ENCODE data around the gene NEU2. TPM values are rescaled to one million over a fixed set of nuclear protein-coding genes. Genes with fewer than 3 reads are reported as not detected.
A peak's percentile ranks its signal among the peaks of the same experiment; 100 is the strongest.

The NEU2 gene
- total and polyA plus RNA-seq, 11 donors, result not detected

DNA sequence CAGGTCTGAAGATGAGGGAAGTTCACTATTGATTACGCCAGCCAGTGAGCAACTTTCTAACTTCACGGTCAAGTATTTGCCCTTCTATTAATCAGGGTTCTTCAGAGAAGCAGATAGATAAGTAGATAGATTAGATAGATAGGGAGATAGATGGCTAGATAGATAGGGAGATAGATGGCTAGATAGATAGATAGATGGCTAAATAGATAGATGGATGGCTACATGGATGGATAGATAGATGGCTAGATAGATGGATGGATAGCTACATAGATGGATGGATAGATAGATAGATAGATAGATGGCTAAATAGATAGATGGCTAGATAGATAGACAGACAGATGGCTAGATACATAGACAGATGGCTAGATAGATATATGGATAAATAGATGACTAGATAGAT, 22.9 kb downstream of the NEU2 start:
- WGBS, 4 donors, result 90 to 100% (median 95%) methylated on average over 2 of the region's 2 CpGs
- H3K36me3 ChIP-seq, result no peaks in the 10 kb centered on the region
- peaks cover 0 to 38% (median 21%) of the 10 kb centered on the region in 12 donors for H3K4me1 ChIP-seq
- H3K9me3 ChIP-seq, result no peaks in the 10 kb centered on the region
- peaks cover 0 to 16% (median 0%) of the 10 kb centered on the region in 9 donors for H3K27me3 ChIP-seq
- no peak for ATAC-seq
- TF ChIP-seq POLR2A (IDR thresholded peaks at IDR 0.05) (no peak), CTCF (IDR thresholded peaks at IDR 0.05) (no peak)
- H3K4me3 ChIP-seq, result no peak overlapping the region
- H3K27ac ChIP-seq, result no peak overlapping the region
- intact Hi-C loops (cut with DNase I), result loop anchor here in 6 of 10 donors (10.0 kb wide), 3 partner anchors 199 to 451 kb away; partner anchors contain the start of gene ATG16L1 (in 1 of the 6)
- DNase-seq, result no peak

GRCh38 chr2:233056961-233057605, 24.6 kb downstream of the NEU2 start:
- Histone ChIP-seq H3K4me3 (no peak overlapping the region), H3K27ac (no peak overlapping the region), H3K4me1 (peaks cover 0 to 36% (median 27%) of the 10 kb centered on the region in 12 donors), H3K9me3 (no peaks in the 10 kb centered on the region), H3K27me3 (peaks cover 0 to 14% (median 0%) of the 10 kb centered on the region in 9 donors), H3K36me3 (no peaks in the 10 kb centered on the region)
- WGBS, 4 donors, result 78 to 84% (median 82%) methylated on average over 6 of the region's 6 CpGs
- intact Hi-C loops (cut with DNase I), result loop anchor here in 6 of 10 donors (10.0 kb wide), 3 partner anchors 198 to 452 kb away; partner anchors contain the start of gene ATG16L1 (in 1 of the 6)
- DNase-seq, result peak in 1 of 5 donors; percentile 28
- no peak for ATAC-seq
- no peak for TF ChIP-seq POLR2A (IDR thresholded peaks at IDR 0.05)
- TF ChIP-seq CTCF (IDR thresholded peaks at IDR 0.05), result no peak

DNA sequence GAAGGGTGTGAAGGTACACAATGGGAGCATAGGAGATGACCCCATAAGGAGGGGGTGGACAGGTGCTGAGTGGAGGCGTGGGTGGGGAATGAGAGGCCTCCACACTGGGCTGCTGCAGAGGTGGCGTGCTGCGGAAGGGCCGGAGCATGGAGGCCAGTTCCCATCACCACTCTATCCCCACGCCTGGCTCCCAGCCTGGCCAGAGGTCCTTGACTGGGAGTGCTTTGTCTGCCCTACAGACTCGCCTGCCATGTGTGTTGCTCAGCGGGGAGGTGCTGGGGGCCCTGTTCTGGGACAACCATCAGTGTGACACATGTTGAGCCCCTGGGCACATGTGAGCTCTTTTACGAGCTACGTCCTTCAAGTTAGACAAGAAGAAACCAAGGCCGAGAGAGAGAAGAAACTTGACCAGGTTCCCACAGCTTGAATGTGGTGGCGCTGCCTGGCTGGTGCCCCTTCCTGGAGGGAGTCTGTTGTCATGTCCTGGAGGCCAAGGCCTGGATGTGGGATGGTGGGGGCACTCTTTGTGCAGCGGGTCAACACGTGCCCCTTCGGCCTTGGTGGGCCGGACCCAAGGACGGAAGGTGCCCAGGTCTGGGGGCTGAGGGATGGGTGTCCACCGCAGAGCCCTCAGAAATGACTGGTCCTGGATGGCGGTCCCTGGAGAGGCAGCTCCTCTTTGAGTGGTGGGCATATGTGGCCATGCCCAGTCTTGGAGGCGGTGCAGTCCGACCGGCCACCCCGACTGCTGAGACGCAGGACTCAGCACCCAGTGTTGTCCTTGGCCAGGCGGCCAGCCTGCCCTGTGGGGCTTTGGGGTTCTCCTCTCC, 26.5 kb downstream of the NEU2 start:
- H3K27ac ChIP-seq, result peak overlapping the region in 11 of 12 donors; percentile 69 to 93 (median 87)
- intact Hi-C loops (cut with DNase I), result loop anchor here in 6 of 10 donors (10.0 kb wide), 3 partner anchors 196 to 454 kb away; partner anchors contain the start of gene ATG16L1 (in 1 of the 6)
- H3K27me3 ChIP-seq, result peaks cover 0 to 6% (median 0%) of the 10 kb centered on the region in 9 donors
- H3K4me3 ChIP-seq, result peak overlapping the region in 1 of 12 donors; percentile 57
- TF ChIP-seq CTCF (IDR thresholded peaks at IDR 0.05) (no peak), POLR2A (IDR thresholded peaks at IDR 0.05) (no peak)
- H3K36me3 ChIP-seq, result no peaks in the 10 kb centered on the region
- ATAC-seq, result no peak
- H3K4me1 ChIP-seq, result peaks cover 0 to 48% (median 34%) of the 10 kb centered on the region in 12 donors
- 88 to 95% (median 94%) methylated on average over 14 to 24 of the region's 24 CpGs for WGBS, 4 donors
- DNase-seq, result peak in 1 of 5 donors; percentile 57
- no peaks in the 10 kb centered on the region for H3K9me3 ChIP-seq

- 63 to 78% (median 68%) methylated on average over 3 to 7 of the region's 7 CpGs for WGBS, 4 donors
- H3K36me3 ChIP-seq, result no peaks in the 10 kb centered on the region
- intact Hi-C loops (cut with DNase I), result loop anchor here in 6 of 10 donors (10.0 kb wide), 3 partner anchors 195 to 455 kb away; partner anchors contain the start of gene ATG16L1 (in 1 of the 6)
- TF ChIP-seq CTCF (IDR thresholded peaks at IDR 0.05) (no peak), POLR2A (IDR thresholded peaks at IDR 0.05) (no peak)
- H3K27ac ChIP-seq, result peak overlapping the region; percentile 69 to 93 (median 88)
- H3K4me1 ChIP-seq, result peaks cover 0 to 45% (median 33%) of the 10 kb centered on the region in 12 donors
- H3K9me3 ChIP-seq, result no peaks in the 10 kb centered on the region
- ATAC-seq, result no peak
- peak in 1 of 5 donors; percentile 57 for DNase-seq
- peak overlapping the region in 10 of 12 donors; percentile 46 to 73 (median 59) for H3K4me3 ChIP-seq
- H3K27me3 ChIP-seq, result peaks cover 0 to under 1% (median 0%) of the 10 kb centered on the region in 9 donors
Observed at GRCh38 chr2:233059547-233059796, 27.0 kb downstream of the NEU2 start.

Measured in heart left ventricle (tissue), 16 donors.